PC-9 (cell line): ENCODE results near the gene GPR141.

Experiments used
- EZH2 ChIP-seq: fragments of 200-600 bp; sonication (generic); IDR thresholded peaks from 2 replicates; pipeline ENCODE4 v1.8.0; 2017; ENCODE audit warnings: antibody characterized with exemption, low read depth
- TF ChIP-seq, protein P1 (sequence below): fragments of 200-600 bp; sonication (generic); conservative IDR thresholded peaks from 2 replicates; pipeline ENCODE4 v1.6.1; 2017; ENCODE audit warnings: mixed run types, antibody characterized with exemption, mild to moderate bottlenecking, moderate library complexity

DNA sequence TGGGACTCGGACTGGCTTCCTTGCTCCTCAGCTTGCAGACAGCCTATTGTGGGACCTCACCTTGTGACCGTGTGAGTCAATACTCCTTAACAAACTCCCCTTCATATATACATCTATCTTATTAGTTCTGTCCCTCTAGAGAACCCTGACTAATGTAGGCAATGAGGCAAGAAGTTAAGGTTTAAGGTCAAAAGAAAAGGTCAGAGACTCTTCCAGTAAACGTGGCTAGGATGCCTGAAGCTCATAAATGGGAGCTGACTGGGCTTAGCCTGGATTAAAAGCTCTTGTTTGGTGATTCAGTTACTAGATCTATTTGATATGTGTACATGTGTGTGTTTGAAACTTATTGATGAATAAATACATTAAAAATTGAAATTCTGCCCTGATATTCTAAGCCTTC is 10.6 kb upstream of the GPR141 start:
- TF ChIP-seq, protein P1, sequence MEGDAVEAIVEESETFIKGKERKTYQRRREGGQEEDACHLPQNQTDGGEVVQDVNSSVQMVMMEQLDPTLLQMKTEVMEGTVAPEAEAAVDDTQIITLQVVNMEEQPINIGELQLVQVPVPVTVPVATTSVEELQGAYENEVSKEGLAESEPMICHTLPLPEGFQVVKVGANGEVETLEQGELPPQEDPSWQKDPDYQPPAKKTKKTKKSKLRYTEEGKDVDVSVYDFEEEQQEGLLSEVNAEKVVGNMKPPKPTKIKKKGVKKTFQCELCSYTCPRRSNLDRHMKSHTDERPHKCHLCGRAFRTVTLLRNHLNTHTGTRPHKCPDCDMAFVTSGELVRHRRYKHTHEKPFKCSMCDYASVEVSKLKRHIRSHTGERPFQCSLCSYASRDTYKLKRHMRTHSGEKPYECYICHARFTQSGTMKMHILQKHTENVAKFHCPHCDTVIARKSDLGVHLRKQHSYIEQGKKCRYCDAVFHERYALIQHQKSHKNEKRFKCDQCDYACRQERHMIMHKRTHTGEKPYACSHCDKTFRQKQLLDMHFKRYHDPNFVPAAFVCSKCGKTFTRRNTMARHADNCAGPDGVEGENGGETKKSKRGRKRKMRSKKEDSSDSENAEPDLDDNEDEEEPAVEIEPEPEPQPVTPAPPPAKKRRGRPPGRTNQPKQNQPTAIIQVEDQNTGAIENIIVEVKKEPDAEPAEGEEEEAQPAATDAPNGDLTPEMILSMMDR: no peak
- no peak for TF ChIP-seq EZH2
